WERI-Rb-1 (cell line): ENCODE measurements around the gene DLEC1.

Source experiments
- DNase-seq: peaks from one replicate; pipeline ENCODE4 v3.0.0-alpha.2; 2020
- H3K27ac ChIP-seq: fragments of 250-450 bp; sonication (Bioruptor Pico); 2 replicates; pipeline ENCODE4 v1.5.1; 2020; ENCODE audit warnings: mild to moderate bottlenecking, moderate library complexity
- H3K27me3 ChIP-seq: fragments of 250-450 bp; sonication (Bioruptor Pico); 2 replicates; pipeline ENCODE4 v1.5.1; 2021; ENCODE audit warnings: mild to moderate bottlenecking, low read depth, moderate library complexity; ENCODE audit not compliant: insufficient read depth, severe bottlenecking
- H3K36me3 ChIP-seq: fragments of 250-450 bp; sonication (Bioruptor Pico); 2 replicates; pipeline ENCODE4 v1.5.1; 2020; ENCODE audit warnings: mild to moderate bottlenecking, moderate library complexity
- H3K4me3 ChIP-seq: 2 replicates; pipeline ENCODE4 v1.5.1; 2011; ENCODE audit warnings: low read depth, mild to moderate bottlenecking, control low read depth, low read length
- H3K9me3 ChIP-seq: fragments of 250-450 bp; sonication (Bioruptor Pico); 2 replicates; pipeline ENCODE4 v1.5.1; 2021; ENCODE audit warnings: mild to moderate bottlenecking, moderate library complexity; ENCODE audit not compliant: severe bottlenecking
- TF ChIP-seq, protein P1 (sequence below): IDR thresholded peaks from 2 replicates; pipeline ENCODE4 v1.5.1; 2011; ENCODE audit warnings: low read depth, mild to moderate bottlenecking, control low read depth, inconsistent platforms, low read length

DLEC1 gene

DNA sequence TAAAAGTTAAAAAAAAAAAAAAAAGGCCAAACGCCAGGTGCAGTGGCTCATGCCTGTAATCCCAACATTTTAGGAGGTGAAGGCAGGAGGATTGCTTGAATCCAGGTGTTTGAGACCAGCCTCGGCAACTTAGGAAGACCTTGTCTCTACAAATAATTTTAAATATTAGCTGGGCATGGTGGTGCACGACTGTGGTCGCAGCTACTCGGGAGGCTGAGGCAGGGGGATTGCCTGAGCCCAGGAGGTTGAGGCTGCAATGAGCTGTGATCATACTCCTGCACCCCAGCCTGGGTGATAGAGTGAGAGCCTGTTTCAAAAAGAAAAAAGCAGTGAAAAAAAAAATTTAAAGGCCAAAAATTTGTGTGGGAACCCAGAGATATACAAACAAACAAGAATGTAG is 2.7 kb upstream of the DLEC1 start:
- H3K9me3 ChIP-seq, result no peaks in the 10 kb centered on the region
- H3K4me3 ChIP-seq, result no peak overlapping the region
- no peaks in the 10 kb centered on the region for H3K36me3 ChIP-seq
- no peak overlapping the region for H3K27ac ChIP-seq
- TF ChIP-seq, protein P1, sequence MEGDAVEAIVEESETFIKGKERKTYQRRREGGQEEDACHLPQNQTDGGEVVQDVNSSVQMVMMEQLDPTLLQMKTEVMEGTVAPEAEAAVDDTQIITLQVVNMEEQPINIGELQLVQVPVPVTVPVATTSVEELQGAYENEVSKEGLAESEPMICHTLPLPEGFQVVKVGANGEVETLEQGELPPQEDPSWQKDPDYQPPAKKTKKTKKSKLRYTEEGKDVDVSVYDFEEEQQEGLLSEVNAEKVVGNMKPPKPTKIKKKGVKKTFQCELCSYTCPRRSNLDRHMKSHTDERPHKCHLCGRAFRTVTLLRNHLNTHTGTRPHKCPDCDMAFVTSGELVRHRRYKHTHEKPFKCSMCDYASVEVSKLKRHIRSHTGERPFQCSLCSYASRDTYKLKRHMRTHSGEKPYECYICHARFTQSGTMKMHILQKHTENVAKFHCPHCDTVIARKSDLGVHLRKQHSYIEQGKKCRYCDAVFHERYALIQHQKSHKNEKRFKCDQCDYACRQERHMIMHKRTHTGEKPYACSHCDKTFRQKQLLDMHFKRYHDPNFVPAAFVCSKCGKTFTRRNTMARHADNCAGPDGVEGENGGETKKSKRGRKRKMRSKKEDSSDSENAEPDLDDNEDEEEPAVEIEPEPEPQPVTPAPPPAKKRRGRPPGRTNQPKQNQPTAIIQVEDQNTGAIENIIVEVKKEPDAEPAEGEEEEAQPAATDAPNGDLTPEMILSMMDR, result no peak
- no peak for DNase-seq
- H3K27me3 ChIP-seq, result peaks cover 33% of the 10 kb centered on the region

DNA sequence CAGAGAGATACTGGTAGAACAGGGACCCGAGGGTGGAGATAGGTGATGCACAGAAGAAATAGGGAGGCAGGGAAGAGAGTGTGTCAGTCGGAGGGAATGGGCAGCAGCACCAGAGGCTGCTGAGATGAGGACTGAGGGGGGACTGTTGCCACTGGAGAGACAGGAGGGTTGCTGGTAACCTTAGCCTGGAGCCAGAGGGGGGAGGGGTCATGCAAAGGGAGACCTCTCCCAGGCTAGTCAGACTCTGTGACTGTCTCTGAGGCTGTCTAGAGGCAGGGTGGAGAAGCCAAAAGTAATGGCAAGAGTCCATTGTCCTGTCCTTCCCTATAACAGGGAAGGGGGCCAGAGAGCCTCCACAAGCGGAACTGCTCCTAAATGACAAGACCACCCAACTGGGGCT is 2.1 kb upstream of the DLEC1 start:
- Histone ChIP-seq H3K27ac (no peak overlapping the region), H3K9me3 (no peaks in the 10 kb centered on the region), H3K4me3 (no peak overlapping the region), H3K36me3 (no peaks in the 10 kb centered on the region), H3K27me3 (peaks cover 30% of the 10 kb centered on the region)
- TF ChIP-seq, protein P1, result no peak
- DNase-seq, result no peak

DNA sequence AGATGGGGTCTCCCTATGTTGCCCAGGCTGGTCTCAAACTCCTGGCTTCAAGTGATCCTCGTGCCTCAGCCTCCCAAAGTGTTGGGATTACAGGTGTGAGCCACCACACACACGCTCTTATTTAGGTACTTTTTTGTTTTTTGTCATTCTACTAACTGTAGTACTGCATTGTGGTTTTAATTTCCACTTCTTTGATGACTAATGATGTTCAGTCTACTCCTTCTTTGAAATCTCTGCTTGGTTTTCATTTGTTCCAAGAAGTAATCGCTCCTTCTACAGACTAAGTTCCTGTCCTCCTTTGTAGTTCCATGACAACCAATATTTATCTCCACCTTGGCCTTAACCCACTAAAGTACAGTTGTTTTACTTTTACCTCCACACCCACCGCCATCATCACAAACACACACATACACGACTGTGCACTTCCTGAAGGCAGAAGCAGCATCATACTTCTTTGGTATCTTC is 529 bp upstream of the DLEC1 start:
- Histone ChIP-seq H3K36me3 (no peaks in the 10 kb centered on the region), H3K27me3 (peaks cover 29% of the 10 kb centered on the region), H3K27ac (no peak overlapping the region), H3K9me3 (no peaks in the 10 kb centered on the region), H3K4me3 (no peak overlapping the region)
- TF ChIP-seq, protein P1, result no peak
- DNase-seq, result no peak

DNA sequence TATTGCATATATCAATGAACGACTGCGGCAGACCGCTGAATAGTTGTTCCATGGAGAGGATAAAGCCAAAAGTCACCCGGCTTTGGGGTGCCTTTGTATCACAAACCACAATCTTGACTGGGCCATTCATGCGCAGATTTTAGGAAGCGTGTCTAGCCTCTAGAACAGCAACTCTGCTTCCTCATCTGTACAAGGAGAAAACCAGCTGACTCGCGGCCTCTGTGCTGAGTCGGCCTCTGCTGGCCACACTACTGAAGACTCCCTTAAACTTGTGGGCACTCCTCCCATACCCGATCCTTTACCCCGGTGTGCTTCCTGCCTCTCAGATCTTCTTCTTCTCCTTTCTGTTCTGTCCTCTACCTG is 872 bp downstream of the DLEC1 start:
- TF ChIP-seq, protein P1, result no peak
- H3K27me3 ChIP-seq, result peaks cover 29% of the 10 kb centered on the region
- H3K27ac ChIP-seq, result no peak overlapping the region
- no peak overlapping the region for H3K4me3 ChIP-seq
- no peak for DNase-seq
- H3K36me3 ChIP-seq, result no peaks in the 10 kb centered on the region
- H3K9me3 ChIP-seq, result no peaks in the 10 kb centered on the region

DNA sequence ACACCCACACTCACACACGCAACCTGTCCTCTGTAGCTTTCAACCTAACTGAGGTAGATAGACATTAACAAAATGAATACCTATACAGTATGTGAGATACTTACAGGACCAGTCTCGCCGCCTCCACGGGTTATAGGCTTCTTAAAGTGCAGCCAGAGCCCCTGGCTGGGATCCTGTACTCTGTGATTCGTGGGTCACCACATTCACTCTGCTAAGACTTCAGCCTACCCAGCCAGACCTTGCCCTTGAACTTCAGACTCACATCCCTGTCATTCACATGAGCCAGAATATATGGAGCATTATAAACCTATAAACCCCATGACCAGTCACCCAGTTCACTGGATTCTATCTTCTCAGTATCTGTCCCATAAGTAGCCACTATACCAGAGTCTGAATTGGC is 1.4 kb downstream of the DLEC1 start:
- Histone ChIP-seq H3K27ac (no peak overlapping the region), H3K36me3 (no peaks in the 10 kb centered on the region), H3K4me3 (no peak overlapping the region), H3K27me3 (peaks cover 29% of the 10 kb centered on the region), H3K9me3 (no peaks in the 10 kb centered on the region)
- DNase-seq, result no peak
- TF ChIP-seq, protein P1, result no peak

DNA sequence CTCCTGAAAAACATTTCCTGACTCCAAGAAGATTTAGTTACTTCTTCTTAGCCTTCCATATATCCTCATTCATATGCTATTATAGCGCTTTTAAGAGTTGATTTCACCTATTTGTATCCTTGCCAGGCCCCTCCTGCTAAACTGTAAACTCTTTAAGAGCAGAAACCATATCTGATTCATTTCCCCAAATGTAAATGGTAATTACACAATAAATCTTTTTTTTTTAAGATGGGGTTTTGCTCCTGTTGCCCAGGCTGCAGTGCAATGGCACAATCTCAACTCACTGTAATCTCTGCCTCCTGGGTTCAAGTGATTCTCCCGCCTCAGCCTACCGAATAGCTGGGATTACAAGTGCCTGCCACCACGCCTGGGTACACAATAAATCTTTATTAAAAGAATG is 4.5 kb downstream of the DLEC1 start:
- TF ChIP-seq, protein P1, result no peak
- DNase-seq, result no peak
- H3K9me3 ChIP-seq, result no peaks in the 10 kb centered on the region
- H3K27me3 ChIP-seq, result peaks cover 20% of the 10 kb centered on the region
- H3K36me3 ChIP-seq, result no peaks in the 10 kb centered on the region
- no peak overlapping the region for H3K4me3 ChIP-seq
- no peak overlapping the region for H3K27ac ChIP-seq
